ENCODE data around the gene TPX2. TPM values are rescaled to one million over a fixed set of nuclear protein-coding genes. Genes with fewer than 3 reads are reported as not detected.
A peak's percentile ranks its signal among the peaks of the same experiment; 100 is the strongest.

TPX2 gene
- total and polyA plus RNA-seq, 2 of the 8 experiments (the other 6 are each of a cell fraction or from before 2014, with no cell fraction given), result 43.6 to 125 TPM

- ChIA-PET CTCF (ENCODE audit: partially characterized antibody) (interaction anchor here (1.5 to 7.3 kb wide), 5 partner anchors 12 to 162 kb away, joined by 3 to 111 read pairs (median 8); no protein-coding TSS in a partner anchor), POLR2A (ENCODE audit: partially characterized antibody) (no interaction called here)
- Histone ChIP-seq H2BK120ac (replicated peaks; ENCODE audit: low read depth, low read length) (no peak overlapping the region), H3K9ac (replicated peaks in 1 of 4; ENCODE audit: extremely low read depth in 1 of 4, low read depth in 3 of 4, low read length in 3 of 4) (no peak overlapping the region), H3K36me3 (ENCODE audit: control insufficient read depth in 2 of 4, insufficient read depth in 4 of 4, low read length in 3 of 4) (no peaks in the 10 kb centered on the region), H4K8ac (ENCODE audit: extremely low read depth, insufficient read depth, low read length) (no peak overlapping the region; the same call in 1 of the 2 replicates), H4K20me1 (replicated peaks in 1 of 2; ENCODE audit: control insufficient read depth in 1 of 2, insufficient read depth in 2 of 2, low read length in 2 of 2) (no peaks in the 10 kb centered on the region), H2BK5ac (ENCODE audit: low read depth, low read length) (no peak overlapping the region), H3K18ac (ENCODE audit: extremely low read depth, low read length) (peak overlapping the region; percentile 19; the same call in 1 of the 2 replicates), H3K23ac (ENCODE audit: insufficient read length) (no peak overlapping the region), H3K23me2 (ENCODE audit: low read depth, low read length) (no peaks in the 10 kb centered on the region), H3K4me3 (ENCODE audit: extremely low read depth in 1 of 4, insufficient read depth in 2 of 4, low read depth in 3 of 4, low read length in 4 of 4) (no peak overlapping the region), H3K27ac (ENCODE audit: low read depth, low read length) (no peak overlapping the region), H3K4me1 (replicated peaks in 1 of 4; ENCODE audit: control insufficient read depth in 3 of 4, insufficient read depth in 4 of 4, low read length in 3 of 4) (peaks cover 0 to 12% (median 10%) of the 10 kb centered on the region in 4 experiments; a peak in 5 of 7 replicates), H3K56ac (replicated peaks; ENCODE audit: insufficient read length, low read depth, low read length) (no peak overlapping the region), H4K5ac (ENCODE audit: insufficient read length, low read depth, low read length) (no peak overlapping the region), H2AFZ (ENCODE audit: low read length) (no peak overlapping the region), H3K79me2 (ENCODE audit: control insufficient read depth in 1 of 2, insufficient read depth in 2 of 2, low read length in 2 of 2) (no peaks in the 10 kb centered on the region), H3K4ac (replicated peaks; ENCODE audit: insufficient read length, low read depth, low read length) (peak overlapping the region; percentile 4), H2BK15ac (ENCODE audit: low read length) (0 out of 2 replicates have a peak overlapping the region, but pooled peaks have one; percentile 72), H3K4me2 (ENCODE audit: insufficient read depth in 1 of 2, low read depth in 2 of 2, low read length in 2 of 2) (no peak overlapping the region), H3K14ac (ENCODE audit: insufficient read length) (no peak overlapping the region), H3K27me3 (replicated peaks in 1 of 4; ENCODE audit: control insufficient read depth in 3 of 4, extremely low read depth in 1 of 4, insufficient read depth in 3 of 4, low read length in 3 of 4) (no peaks in the 10 kb centered on the region), H4K91ac (replicated peaks; ENCODE audit: insufficient read length, low read length) (peak overlapping the region; percentile 1), H3K9me3 (ENCODE audit: insufficient read depth in 2 of 2, low read depth in 1 of 2, low read length in 1 of 2) (no peaks in the 10 kb centered on the region), H2AK5ac (ENCODE audit: low read depth, low read length) (no peak overlapping the region), H2BK20ac (ENCODE audit: low read length) (peak overlapping the region; percentile 72; the same call in 1 of the 2 replicates), H2BK12ac (ENCODE audit: low read depth, low read length) (peak overlapping the region; percentile 80; the same call in 1 of the 2 replicates), H3K79me1 (ENCODE audit: low read depth, low read length) (no peaks in the 10 kb centered on the region)
- no peak for FAIRE-seq
- WGBS, 2 experiments (ENCODE audit: extremely low coverage in 1 of 2, insufficient coverage in 1 of 2, insufficient read length in 1 of 2, insufficient replicate concordance in 2 of 2, low coverage in 1 of 2, low lambda C conversion rate in 2 of 2, missing lambda C conversion rate in 1 of 2), result 85% methylated on average over 9 of the region's 9 CpGs; no CpG with 5 or more reads in 1 of the 2 experiments
- DNase-seq (ENCODE audit: low read depth in 1 of 2, low spot score in 2 of 2), result no peak
- TF ChIP-seq RAD21 (IDR thresholded peaks at IDR 0.05 in 1 of 2, conservative IDR thresholded peaks at IDR 0.05 in 1 of 2; ENCODE audit: low read depth in 2 of 2, low read length in 2 of 2), result no peak
- TF ChIP-seq MAX (IDR thresholded peaks at IDR 0.05), result no peak
- TF ChIP-seq CHD2 (IDR thresholded peaks at IDR 0.05; ENCODE audit: low read length), result no peak
- no peak for TF ChIP-seq RXRA (IDR thresholded peaks at IDR 0.05; ENCODE audit: insufficient read depth, low read depth, low read length)
- no peak for TF ChIP-seq RNF2 (IDR thresholded peaks at IDR 0.05; ENCODE audit: borderline replicate concordance, low read depth, low read length, missing control alignments, poor library complexity, severe bottlenecking)
- no peak for TF ChIP-seq ZNF274 (IDR thresholded peaks at IDR 0.05; ENCODE audit: borderline replicate concordance, extremely low read depth, low read length)
- no peak for TF ChIP-seq YY1 (IDR thresholded peaks at IDR 0.05; ENCODE audit: low read depth, low read length)
- TF ChIP-seq MAFK (IDR thresholded peaks at IDR 0.05; ENCODE audit: low read depth, low read length), result no peak
- TF ChIP-seq FOSL1 (IDR thresholded peaks at IDR 0.05; ENCODE audit: insufficient read depth, low read depth, low read length), result no peak
- no peak for TF ChIP-seq USF2 (IDR thresholded peaks at IDR 0.05; ENCODE audit: low read length)
- no peak for TF ChIP-seq HDAC6 (IDR thresholded peaks at IDR 0.05; ENCODE audit: low read depth, low read length)
- TF ChIP-seq POLR2AphosphoS5 (IDR thresholded peaks at IDR 0.05; ENCODE audit: low read depth, low read length), result no peak
Measured at GRCh38 chr20:31835554-31835953, 96.5 kb downstream of the TPX2 start.
